HT-29 (cell line): Measurements from ENCODE around the gene PEX14. TPM values are rescaled to one million over a fixed set of nuclear protein-coding genes. Genes with fewer than 3 reads are reported as not detected.

ENCODE experiments used
- DNase-seq: peaks from one replicate; pipeline ENCODE4 v3.0.0-alpha.2; 2015; ENCODE audit warnings: low spot score
- total RNA-seq: library from RNA; depleted of rRNA; stranded (reverse); fragments of >200 nt; shearing (Covaris generic); gene quantifications from 2 replicates; pipeline ENCODE4 v1.2.3, GENCODE V29; 2014

PEX14 gene
- total RNA-seq, 1 experiment from 2014 or later: 22.2 TPM

DNA sequence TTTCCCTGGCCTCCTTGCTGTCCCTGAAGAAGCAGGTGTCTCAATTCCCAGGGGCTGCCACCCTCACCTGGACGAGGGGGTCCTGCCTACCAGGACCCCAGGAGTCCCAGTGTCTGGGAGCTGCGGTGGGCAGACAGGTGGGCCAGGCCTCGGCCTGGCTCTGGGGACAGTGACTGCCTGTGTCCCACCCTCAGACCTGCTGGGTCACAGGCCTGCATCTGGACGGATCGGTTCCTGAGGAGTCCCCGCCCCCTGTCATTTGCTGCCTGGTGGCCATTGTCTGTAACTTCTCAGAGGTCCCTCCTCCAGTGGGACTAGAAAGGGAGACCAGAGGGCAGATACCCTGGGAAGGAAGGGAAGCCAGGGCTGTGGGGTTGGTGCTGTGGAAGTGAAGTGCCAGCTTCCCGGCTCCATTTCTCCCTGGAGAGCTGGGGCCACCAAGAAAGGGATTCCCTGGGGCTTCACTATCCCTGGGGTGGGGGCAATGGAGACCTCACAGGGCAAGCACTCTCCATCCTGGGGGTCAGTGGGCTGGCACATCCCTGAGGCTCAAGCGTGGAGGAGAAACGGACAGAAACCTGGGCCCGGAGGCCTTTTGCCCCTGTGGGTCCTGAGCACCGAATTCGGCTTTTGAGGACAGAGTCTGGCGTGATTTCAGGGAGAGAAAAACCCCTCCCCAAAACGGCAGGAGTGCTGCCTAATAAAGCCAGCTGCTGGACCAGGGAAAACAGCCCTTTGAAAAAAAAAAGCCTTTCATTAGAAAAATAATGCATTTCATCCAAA lies 157.3 kb downstream of the PEX14 start:
- no peak for DNase-seq

DNA sequence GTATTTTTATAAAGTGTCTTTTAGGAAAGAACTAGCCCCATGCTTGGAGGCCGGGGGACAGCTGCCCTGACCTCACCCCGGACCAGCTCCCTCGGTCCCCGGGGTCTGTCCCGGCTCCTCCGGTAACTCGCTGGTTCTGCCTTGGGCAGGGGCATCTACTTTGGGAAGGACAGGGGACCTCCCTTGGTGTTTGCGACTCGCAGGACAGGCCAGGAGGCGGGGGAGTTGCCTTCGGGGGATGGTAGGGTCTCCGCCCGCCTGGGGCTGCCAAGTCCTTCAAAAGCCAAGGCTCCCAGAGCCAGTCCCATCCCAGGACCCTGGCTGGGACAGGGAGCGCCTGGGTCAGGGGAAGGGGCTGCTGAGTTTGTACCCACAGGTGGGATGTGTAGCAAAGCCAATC lies 157.9 kb downstream of the PEX14 start:
- DNase-seq: no peak

DNA sequence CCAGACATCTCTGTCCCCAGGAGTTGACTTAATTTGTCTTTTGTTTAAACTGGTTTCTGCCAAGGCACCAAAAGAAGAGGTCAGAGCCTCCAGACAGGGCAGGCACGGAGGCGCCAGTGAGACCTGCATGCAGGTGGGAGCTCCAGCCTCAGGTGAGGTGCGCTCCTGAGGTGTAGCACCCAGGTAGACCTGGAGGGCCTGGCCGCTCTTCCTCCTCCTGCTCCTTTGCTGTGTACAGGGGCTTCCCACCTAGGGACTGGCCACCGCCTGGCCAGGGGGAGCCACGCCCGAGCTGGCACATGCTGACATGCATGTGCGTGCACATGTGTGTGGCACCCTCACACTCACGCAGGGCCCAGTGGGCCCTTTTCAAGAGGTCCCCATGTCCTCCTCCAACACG lies 158.7 kb downstream of the PEX14 start:
- no peak for DNase-seq

DNA sequence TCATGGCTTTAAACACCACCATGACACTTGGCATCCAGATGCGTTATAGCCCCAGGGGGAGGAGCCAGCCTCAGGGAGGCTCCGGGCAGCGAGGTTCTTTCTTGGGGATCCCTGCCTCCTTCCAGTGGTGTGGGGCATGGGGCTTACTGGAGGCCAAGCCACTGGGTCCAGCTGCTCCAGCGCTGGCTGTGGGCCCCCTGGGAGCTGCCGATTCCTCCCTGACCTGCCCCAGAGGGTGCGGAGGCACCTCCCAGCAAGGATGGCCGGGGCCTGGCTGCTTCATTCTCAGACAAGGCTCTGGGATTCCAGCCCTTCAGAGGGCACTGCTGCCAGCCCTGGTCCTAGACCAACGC lies 159.3 kb downstream of the PEX14 start:
- no peak for DNase-seq

DNA sequence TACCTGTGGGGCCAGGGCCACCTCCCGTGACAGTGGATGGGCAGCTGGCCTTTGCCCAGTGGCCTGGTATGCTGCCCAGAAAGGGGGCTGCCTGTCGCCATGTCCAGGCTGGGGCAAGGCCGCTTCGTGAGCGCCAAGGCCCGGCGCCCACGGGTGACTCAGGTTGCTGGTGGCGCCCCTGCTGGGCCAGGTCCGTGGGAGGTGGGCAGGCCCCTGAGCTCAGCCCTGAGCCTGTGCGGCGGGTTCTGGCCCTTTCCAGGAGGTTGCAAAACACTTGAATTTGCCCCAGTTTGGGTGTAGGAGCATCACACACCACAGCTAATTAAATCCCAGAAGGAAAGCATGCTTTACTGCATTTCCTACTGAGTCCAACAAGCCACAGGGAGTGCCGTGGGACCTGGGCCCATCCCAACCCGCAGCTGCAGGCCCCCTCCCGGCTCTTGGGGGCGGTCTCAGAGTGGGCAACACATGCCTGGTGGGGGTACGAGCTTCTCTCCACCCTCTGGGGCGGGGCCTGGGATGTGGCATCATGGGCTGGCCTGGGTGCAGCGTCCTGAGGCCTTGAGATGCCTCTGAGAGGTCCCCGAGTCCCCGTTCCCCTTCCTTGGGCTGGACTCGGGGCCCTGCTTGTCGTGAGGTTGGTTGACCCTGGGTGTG lies 159.8 kb downstream of the PEX14 start:
- no peak for DNase-seq

DNA sequence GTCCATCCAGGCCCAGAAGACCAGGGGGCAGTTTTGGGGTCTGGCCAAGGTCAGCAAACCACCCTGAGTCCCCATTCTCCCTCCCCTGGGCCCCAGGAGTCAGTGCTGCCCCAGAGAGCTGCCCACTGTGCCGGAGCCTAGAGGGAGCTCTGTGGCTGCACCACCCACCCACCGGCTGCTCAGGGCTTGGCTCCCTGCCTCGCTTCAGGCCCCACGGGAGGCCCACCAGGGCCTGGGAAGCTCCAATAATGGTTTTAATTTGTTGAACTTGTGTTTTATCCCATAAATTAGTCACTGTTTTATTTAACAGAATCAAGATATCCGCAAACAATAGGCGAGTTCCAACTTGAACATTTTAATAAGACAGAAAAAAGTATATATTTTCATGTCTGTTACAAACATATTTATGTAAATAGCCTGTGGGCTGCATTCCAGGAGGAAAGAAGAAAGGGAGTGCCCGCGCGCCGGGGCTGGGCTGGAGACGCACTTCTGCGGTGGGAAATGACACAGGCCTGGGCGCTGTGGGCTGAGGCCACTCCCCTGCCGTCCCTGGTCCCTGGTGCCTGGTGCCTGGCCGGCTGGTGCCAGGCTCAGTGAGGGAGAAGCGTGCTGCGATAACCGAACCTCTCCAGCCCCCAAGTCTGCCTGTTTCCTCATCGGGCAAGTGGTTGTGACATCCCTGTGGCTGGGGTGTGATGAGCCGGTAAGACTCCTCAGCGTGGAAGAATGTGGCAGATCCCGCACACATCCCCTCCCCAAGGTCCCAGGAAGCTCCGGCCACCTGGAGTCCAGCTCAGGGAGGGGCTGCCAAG lies 160.5 kb downstream of the PEX14 start:
- no peak for DNase-seq

DNA sequence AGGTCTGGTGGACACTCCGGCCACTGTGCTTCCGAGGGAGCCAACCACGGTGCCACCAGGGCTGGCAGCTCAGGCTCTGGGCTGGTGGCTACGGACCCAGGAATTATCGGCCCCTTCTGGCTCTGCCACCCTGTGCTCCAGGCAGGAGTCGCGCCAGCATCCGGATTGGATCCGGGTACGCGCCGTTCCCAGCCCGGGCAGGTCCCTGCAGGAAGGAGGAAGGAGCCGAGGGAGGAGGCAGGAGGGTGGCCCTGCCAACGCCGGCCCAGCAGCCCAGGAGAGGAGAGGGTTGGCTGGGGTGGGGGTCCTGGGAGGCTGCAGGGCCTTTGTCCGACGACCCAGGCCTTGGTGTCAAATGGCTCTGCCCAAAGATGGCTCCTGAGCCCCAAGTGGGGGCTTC lies 161.2 kb downstream of the PEX14 start:
- no peak for DNase-seq

DNA sequence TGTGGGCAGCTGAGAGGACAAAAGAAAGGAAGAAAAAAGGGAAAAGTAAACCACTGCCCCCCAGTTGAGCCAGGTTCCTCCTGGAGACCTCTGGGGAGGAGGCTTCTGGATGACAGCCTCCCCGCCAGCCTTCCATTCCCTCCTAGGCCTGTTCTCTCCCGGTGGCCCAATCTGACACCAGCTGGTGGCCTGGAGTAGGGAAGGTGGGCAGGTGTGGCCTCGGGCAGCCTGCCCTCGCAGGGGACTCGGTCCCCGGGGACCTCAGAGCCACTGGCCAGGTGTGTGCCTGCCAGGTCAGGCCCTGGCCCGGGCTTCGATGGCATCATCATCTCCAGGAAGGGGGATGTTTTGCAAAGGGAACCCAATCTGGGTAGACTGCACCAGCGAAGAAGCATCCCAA lies 162.7 kb downstream of the PEX14 start:
- no peak for DNase-seq

DNA sequence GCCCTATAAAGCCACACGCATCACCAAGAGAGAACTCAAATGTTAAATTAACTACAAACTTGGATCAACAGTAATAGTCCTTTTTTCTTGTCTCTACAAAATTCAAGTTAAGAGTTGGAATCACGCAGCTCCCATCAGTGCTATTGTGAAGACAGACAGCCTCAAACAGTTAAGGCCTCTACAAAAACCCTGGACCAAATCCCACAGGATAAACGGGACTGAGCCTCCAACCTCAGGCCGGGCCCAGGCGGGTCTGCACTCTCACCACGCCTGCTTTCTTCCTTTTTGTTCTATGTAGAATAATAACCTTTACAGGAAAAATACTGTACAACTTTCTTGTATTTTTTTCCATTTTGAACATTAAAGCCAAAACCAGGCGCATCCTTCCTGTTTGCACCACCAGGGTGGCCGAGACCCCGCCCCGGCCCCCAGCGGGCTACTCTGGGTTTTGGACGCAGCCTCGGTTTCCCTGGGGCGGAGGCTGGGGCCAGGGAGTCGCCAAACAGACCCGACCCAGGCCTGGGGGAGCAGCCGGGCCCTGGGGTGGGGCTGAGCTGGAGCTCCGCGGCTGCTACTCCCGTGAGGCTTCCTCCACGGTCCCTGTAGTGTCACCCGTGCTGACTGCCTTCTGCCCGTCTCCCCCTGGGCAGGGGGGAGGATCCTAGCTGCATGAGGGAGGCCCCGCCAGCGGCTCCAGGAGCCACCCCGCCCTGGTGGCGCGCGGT lies 163.2 kb downstream of the PEX14 start:
- no peak for DNase-seq

DNA sequence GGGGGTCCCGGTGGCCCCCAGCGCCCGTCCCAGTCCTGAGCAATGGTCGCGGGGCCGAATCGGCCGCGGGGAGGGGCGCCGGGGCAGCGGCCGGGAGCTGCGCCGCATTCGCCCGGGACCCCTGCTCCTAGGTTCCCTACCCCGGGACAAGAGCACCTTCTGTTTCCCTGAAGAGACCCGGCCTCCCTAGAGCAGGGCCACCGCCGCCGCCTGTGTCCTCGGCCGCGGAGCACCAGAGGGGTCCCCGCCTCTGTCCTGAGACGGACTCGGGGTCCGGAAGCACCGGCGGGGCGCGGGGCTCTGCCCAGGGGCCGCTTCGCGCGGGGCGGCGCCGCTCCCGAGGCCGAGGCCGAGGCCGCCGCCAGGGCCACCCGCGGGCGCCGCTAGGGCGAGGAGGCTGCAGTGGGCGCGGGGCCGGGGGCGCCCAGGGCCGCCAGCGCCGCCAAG lies 163.8 kb downstream of the PEX14 start:
- DNase-seq: no peak

DNA sequence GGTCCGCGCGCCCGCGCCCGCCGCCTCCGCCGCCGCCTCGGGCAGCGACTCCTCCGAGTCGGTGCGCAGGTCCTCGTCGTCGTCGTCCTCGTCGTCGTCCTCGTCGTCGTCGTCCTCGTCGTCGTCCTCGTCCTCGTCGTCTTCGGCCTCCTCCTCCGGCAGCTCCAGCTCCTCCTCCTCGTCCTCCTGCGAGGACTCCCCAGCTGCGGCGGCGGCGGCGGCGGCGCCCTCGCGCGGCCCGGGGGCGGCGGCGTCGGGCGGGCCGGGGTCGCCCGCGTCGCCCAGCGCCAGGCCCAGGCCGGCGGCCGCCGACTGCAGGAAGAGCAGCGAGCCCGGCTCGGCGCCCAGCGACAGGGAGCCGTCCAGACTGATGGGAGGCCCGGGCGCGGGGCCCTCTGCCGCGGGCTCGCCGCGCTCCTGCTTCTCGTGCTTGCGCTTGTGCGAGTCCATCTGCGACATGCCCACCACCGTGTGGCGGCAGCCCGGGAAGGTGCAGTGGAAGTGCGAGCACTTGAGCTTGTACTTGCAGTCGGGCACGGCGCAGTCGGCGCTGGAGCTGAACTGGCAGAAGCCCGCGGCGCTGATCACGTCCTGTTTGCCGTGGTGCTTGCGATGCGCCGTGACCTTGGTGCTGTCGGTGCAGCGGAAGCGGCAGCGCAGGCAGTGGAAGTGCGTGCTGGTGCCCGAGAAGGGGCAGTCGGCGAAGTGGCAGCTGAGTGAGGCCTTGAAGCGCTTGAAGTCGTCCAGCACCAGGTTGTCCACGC lies 164.4 kb downstream of the PEX14 start:
- DNase-seq: no peak

DNA sequence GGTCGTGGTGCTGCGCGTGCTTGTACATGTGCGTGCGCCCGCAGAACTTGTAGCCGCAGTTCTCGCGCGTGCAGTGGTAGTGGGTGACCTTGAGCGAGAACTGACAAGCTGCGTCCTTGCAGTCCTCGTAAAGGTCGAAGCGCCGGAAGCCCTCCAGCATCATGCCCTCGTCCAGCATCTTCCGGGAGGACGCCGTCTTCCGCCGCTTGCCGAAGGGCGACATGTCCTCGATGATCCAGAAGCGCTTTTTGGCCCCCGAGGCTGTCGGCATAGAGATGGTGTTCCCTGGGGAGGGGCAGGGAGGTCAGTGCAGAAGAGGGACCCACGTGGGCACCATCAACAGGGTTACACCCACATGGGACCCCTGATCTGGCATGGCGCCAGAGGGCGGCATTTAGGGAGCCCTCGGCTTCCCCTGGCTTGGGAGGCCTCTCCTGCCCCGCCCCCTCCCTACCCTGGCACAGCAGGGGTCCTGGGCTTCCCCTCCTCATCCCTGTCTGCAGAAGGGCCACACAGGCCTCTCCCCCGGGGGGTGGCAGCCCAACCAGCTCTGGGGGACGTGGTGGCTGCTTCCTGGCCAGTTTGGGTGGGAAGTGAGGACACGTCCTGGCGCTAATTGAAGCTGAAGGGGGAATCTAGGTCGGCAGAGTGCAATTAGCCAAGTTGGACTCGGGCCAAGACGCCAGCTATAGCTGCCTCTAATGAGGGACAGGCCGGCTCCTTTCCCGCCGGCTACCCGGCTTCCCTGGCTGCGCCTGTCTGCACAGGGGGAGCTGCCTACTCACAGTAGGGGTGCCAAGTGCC lies 165.2 kb downstream of the PEX14 start:
- DNase-seq: no peak

DNA sequence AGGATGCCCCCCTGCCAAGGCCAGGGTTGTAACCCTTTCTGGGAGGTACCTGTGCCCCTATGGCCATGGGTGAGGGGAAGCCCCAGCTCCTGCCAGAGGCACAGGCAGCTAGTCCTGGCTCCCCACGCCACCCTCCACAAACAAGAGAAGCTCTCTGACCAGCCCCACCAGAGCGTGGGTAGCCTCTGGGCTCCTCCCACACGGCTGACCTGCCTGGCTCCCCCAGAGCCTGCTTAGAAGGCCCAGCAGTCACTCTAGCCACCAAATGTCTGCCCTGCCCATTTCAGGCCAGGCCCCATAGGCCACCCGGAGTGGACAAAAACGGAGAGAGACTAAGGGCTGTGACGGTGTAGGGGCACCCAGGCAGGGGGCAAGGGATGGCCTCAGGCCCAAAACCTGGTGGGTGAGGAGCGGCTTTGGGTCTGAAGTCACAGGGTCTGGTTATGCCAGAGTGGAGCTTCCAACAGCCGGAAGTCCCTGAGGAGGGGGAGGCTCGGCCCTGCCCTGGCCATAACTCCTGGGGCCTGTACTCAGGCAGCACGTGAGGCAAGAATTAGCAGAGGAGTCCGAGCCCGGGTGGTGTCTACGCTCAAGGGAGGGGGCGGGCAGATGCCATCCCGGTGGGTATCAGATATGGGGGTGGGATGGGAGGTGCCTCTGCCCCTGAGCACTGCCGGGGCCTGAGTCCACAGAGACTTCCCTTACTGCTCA lies 166.2 kb downstream of the PEX14 start:
- DNase-seq: no peak

DNA sequence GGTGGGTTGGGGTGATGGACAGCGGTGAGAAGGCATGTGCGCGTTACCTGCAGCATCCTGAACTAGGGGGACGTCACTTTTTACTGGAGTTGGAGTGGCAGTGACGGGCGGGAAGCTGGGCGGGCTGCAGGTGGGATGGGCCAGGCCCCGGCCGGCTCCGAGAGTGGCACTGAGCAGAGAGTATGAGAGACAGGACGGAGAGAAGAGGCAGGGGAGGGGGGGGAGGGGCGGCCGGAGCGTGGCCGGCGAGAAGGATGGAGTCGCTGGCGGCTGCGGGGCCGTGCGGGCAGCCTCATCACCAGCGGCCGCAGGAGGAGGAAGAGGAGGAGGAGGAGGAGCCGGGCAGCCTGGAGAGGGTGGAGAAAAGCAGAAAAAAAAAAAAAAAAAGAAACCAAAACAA lies 167.2 kb downstream of the PEX14 start:
- DNase-seq: no peak

DNA sequence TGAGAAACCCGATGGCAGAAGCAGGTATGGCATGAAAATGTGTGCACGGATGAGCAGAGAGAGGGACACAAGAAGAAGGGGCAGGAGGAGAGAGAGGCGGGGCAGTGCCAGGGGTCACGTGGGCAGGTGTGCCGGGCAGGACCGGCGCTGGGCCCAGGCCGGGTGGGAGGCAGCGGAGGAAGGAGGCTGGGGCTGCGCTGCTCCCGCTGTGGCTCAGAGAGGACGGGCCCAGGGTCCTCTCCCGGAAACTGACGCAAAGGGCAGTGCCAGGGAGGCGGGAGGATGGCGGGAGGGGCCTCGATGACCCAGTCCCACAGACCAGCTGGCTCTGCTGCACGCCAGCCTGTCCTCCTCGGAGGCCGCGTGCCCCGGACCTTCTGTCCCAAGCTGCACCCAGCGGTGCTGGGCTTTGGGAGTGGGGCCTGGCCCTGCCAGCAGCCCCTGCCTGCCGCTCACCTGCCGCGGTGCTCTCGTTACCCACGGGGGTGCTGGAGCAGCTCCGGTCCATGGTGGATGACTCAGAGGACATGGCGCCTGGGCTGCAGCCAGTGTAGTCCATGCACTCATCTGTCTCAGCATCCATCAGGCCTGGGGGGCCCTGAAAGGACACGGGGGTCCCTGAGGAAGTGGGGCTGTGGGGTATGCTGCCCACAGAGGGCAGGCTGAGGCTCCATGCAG lies 167.8 kb downstream of the PEX14 start:
- DNase-seq: no peak

DNA sequence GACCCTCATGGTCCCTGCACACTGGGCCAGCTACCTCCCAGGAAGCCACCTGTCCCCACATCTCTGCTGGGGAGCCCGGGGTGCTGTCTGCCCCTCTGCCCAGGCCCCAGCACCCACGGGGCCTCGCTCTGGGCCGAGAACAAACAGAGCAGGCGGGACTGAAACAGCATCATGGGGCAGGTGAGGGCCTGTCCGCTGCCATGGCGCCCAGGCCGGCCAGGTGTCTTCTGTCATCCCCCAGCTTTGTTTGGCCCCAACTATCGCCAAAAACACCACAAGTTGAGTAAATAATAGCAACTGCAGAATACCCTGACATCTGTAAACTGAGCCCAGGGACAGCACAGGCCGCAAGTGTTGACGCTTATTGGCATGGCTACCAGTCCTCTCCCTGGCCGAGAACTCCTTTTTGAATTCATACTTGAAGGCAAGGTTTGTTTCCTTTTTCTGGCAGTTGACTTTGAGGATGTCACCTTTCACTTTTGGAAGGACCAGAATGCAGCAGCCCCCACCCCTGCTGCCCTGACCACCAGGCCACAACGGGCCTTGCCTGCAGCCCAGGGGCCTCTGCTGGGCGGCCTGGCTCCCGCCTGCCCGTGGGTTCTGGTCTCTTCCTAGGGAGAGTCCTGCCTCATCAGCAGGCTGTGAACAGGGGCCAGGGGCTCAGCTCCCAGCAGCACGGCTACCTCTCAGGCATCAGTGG lies 169.0 kb downstream of the PEX14 start:
- DNase-seq: no peak

DNA sequence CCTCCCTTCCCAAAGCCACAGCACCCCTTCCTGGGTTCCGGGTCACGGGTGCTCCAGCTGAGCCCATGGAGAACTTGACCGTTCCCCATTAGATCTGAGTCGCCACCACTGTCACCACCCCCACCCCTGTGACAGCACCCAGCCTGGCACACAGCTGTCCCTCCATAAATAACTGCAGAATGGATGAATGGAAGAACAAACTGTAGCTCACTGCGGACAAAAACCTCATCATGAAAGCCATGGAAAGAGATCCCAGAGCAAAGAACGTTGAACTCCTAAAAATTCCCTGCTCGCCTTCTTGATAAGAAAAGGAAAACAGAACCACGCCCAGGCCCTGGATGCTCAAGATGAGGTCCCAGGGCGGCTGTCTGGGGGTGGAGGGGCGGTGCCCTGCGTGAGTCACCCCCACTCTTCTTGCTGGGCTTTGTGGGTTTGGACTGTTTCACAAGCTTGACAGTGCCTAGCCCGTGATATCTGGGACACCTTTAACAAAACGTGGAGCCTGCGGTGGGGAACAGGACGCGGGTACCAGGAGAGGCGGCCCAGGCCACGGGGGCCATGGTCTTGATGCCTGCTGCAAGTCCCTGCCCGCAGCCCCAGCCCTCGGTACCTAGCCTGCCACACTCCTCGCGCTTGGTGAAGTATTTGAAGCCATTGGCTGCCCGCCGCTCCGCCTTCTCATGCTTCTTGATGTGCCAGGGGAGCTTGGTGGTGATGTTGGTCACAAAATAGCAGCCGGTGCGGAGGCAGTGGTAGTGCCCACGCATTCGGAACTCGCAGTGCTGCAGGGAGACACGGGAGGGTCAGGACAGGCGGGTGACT lies 169.8 kb downstream of the PEX14 start:
- DNase-seq: no peak
